Kidney epithelial cell (primary cell): ENCODE results near the gene GLCE. TPM values are rescaled to one million over a fixed set of nuclear protein-coding genes. Genes with fewer than 3 reads are reported as not detected.

Experiments used
- DNase-seq: peaks from one replicate; pipeline ENCODE4 v3.0.0-alpha.2; 2010; ENCODE audit warnings: low read depth
- H3K27me3 ChIP-seq: 2 replicates; pipeline ENCODE4 v1.6.0; 2011; ENCODE audit warnings: low read length; ENCODE audit not compliant: control insufficient read depth, insufficient read depth
- H3K36me3 ChIP-seq: 2 replicates; pipeline ENCODE4 v1.5.1; 2011; ENCODE audit warnings: low read length; ENCODE audit not compliant: control insufficient read depth, insufficient read depth
- H3K4me3 ChIP-seq: 2 replicates; pipeline ENCODE4 v1.5.1; 2011; ENCODE audit warnings: low read depth, mild to moderate bottlenecking, control low read depth, low read length
- total RNA-seq: library from RNA; depleted of rRNA; stranded (reverse); fragments of >200 nt; gene quantifications from 2 replicates; pipeline ENCODE4 v1.2.3, GENCODE V29; 2015
- TF ChIP-seq, protein P1 (sequence below): IDR thresholded peaks from 2 replicates; pipeline ENCODE4 v1.5.1; 2011; ENCODE audit warnings: mild to moderate bottlenecking, moderate library complexity, low read length, control low read depth, inconsistent platforms; ENCODE audit not compliant: insufficient read depth, poor library complexity, severe bottlenecking

Gene GLCE
- total RNA-seq, 1 donor from 2014 or later: 11.0 TPM

DNA sequence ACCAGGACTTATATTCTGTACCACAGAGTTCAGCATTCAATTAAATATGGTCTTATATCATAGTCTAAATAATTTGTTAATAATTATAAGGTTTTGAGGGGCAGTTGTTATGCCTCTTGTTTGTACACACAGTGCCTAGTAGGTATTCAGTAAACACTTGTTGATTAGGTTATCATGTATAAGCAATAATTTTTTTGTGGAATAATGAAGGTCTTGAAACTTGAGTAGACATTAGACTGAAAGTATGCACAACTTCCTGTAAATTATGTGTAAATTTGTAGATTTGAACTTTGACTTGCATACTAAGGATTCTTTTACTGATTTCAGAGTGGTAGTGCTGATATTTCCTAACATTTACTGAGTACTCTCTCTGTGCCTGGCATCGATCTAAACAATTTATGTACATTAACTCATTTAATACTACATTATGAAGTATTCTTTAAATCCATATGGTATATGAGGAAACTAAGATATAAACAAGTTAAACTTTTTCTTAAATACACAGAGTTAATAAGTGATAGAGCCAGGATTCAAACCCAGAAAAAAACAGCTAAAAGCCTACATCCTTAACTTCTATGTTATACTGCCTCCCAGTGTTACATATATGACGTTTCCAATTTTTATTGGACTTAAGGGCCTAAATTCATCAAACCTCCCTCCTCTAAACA lies 65.1 kb downstream of the GLCE start:
- peak; percentile 2 for DNase-seq
- H3K27me3 ChIP-seq: no peaks in the 10 kb centered on the region
- no peaks in the 10 kb centered on the region for H3K36me3 ChIP-seq
- H3K4me3 ChIP-seq: no peak overlapping the region
- TF ChIP-seq, protein P1, sequence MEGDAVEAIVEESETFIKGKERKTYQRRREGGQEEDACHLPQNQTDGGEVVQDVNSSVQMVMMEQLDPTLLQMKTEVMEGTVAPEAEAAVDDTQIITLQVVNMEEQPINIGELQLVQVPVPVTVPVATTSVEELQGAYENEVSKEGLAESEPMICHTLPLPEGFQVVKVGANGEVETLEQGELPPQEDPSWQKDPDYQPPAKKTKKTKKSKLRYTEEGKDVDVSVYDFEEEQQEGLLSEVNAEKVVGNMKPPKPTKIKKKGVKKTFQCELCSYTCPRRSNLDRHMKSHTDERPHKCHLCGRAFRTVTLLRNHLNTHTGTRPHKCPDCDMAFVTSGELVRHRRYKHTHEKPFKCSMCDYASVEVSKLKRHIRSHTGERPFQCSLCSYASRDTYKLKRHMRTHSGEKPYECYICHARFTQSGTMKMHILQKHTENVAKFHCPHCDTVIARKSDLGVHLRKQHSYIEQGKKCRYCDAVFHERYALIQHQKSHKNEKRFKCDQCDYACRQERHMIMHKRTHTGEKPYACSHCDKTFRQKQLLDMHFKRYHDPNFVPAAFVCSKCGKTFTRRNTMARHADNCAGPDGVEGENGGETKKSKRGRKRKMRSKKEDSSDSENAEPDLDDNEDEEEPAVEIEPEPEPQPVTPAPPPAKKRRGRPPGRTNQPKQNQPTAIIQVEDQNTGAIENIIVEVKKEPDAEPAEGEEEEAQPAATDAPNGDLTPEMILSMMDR: peak; percentile 31

- DNase-seq: no peak
- H3K4me3 ChIP-seq: no peak overlapping the region
- H3K36me3 ChIP-seq: no peaks in the 10 kb centered on the region
- TF ChIP-seq, protein P1: no peak
- H3K27me3 ChIP-seq: no peaks in the 10 kb centered on the region
Observed at GRCh38 chr15:69226023-69226355, 65.6 kb downstream of the GLCE start.

GRCh38 chr15:69232144-69232543 lies 71.7 kb downstream of the GLCE start:
- TF ChIP-seq, protein P1: no peak
- Histone ChIP-seq H3K36me3 (no peaks in the 10 kb centered on the region), H3K27me3 (no peaks in the 10 kb centered on the region), H3K4me3 (no peak overlapping the region)
- no peak for DNase-seq

DNA sequence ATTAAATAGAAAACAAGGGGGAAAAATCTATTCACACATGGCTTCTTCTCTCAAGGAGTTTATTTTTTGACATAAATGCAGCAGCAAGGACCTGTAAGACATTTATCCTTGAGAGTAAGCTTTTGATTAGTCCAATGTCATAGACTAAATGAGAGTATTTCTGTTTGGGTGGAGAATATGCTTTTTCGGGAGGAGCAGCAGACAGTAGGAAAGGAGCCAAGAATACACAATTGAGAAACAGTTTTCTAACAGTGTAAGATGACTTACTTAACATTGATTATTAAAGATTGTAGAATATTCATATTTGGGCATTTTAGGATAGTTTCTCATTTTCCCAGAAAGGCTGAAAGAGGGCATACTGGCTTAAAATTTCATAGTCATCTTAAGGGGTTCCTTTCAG lies 72.3 kb downstream of the GLCE start:
- Histone ChIP-seq H3K27me3 (no peaks in the 10 kb centered on the region), H3K4me3 (no peak overlapping the region), H3K36me3 (no peaks in the 10 kb centered on the region)
- no peak for DNase-seq
- TF ChIP-seq, protein P1: no peak

GRCh38 chr15:69234676-69235075 lies 74.2 kb downstream of the GLCE start:
- DNase-seq: no peak
- H3K4me3 ChIP-seq: no peak overlapping the region
- H3K27me3 ChIP-seq: no peaks in the 10 kb centered on the region
- no peaks in the 10 kb centered on the region for H3K36me3 ChIP-seq
- TF ChIP-seq, protein P1: no peak

DNA sequence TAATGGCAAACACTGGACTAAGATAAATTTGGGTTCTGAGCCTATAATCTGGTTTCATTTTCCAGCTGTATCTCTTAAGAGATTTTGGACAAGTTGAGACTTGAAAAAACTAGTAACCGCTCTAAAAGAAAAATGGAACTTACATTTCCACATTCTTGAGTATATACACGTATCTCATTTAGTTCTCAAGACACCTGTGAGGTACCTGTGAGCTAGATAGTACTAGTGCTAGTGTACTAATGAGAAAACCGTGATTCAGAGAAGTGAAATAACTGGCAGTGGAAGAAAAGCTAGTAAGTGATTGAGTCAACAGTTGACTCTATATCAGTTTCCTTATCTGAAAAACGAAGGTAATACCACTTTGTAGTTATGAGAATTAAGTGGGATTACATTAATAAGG lies 76.1 kb downstream of the GLCE start:
- Histone ChIP-seq H3K36me3 (no peaks in the 10 kb centered on the region), H3K4me3 (no peak overlapping the region), H3K27me3 (no peaks in the 10 kb centered on the region)
- TF ChIP-seq, protein P1: no peak
- no peak for DNase-seq
